CD14-positive monocyte (primary cell): ENCODE results near the gene GRAMD1A. TPM values are rescaled to one million over a fixed set of nuclear protein-coding genes. Genes with fewer than 3 reads are reported as not detected.
A peak's percentile ranks its signal among the peaks of the same experiment; 100 is the strongest.

Source experiments
- DNase-seq, 3 donors: peaks; one replicate each; pipeline ENCODE4 v3.0.0-alpha.2; 2011 to 2022
- H2AFZ ChIP-seq: 2 replicates; pipeline ENCODE4 v1.6.0; 2012; ENCODE audit warnings: mild to moderate bottlenecking, low read depth, low read length, inconsistent platforms; ENCODE audit not compliant: insufficient read depth, poor library complexity, severe bottlenecking
- H3K27ac ChIP-seq, 2 donors: 1 replicate in 1 of 2; 2 replicates in 1 of 2; pipeline ENCODE4 v1.5.1; 2012 to 2013; ENCODE audit warnings: low read length in 2 of 2, control low read depth in 1 of 2, inconsistent platforms in 1 of 2, low read depth in 1 of 2, mild to moderate bottlenecking in 1 of 2
- H3K27me3 ChIP-seq, 2 donors: one replicate each; pipeline versions ENCODE4 v1.6.0 to v1.6.1; 2011 to 2013; ENCODE audit warnings: low read length in 2 of 2; ENCODE audit not compliant: control insufficient read depth in 2 of 2, insufficient read depth in 2 of 2
- H3K36me3 ChIP-seq, 2 donors: replicated peaks in 1 of 2; 1 replicate in 1 of 2; 2 replicates in 1 of 2; pipeline versions ENCODE4 v1.5.1 to v1.6.1; 2012 to 2013; ENCODE audit warnings: low read length in 2 of 2, control low read depth in 1 of 2, inconsistent platforms in 1 of 2, mild to moderate bottlenecking in 1 of 2; ENCODE audit not compliant: insufficient read depth in 2 of 2, control insufficient read depth in 1 of 2
- H3K4me1 ChIP-seq, 2 donors: 1 replicate in 1 of 2; 2 replicates in 1 of 2; pipeline versions ENCODE4 v1.5.1 to v1.6.1; 2012 to 2013; ENCODE audit warnings: low read length in 2 of 2, control low read depth in 1 of 2, inconsistent platforms in 1 of 2, mild to moderate bottlenecking in 1 of 2, moderate library complexity in 1 of 2; ENCODE audit not compliant: insufficient read depth in 2 of 2, control insufficient read depth in 1 of 2
- H3K4me2 ChIP-seq: replicated peaks from 2 replicates; pipeline ENCODE3; 2012; ENCODE audit warnings: low read length, moderate library complexity, mild to moderate bottlenecking; ENCODE audit not compliant: poor library complexity, severe bottlenecking; ENCODE audit errors: extremely low read depth
- H3K4me3 ChIP-seq, 3 experiments: fragments of 200-600 bp in 1 of 3; sonication (generic) in 1 of 3; replicated peaks in 1 of 3; 1 replicate in 2 of 3; 2 replicates in 1 of 3; pipeline ENCODE4 v1.5.1; 2011 to 2013; ENCODE audit warnings: low read length in 3 of 3, mild to moderate bottlenecking in 3 of 3, control low read depth in 2 of 3, low read depth in 2 of 3, inconsistent platforms in 1 of 3, moderate library complexity in 1 of 3
- H3K79me2 ChIP-seq: 2 replicates; pipeline ENCODE4 v1.6.0; 2012; ENCODE audit warnings: mild to moderate bottlenecking, control low read depth, inconsistent platforms, low read length, moderate library complexity; ENCODE audit not compliant: insufficient read depth
- H3K9ac ChIP-seq: 2 replicates; pipeline ENCODE4 v1.6.0; 2017; ENCODE audit warnings: low read length, mild to moderate bottlenecking; ENCODE audit not compliant: insufficient read depth, poor library complexity, severe bottlenecking
- H3K9me3 ChIP-seq, 2 donors: replicated peaks in 1 of 2; 1 replicate in 1 of 2; 2 replicates in 1 of 2; pipeline versions ENCODE4 v1.5.1 to v1.6.1; 2012 to 2013; ENCODE audit warnings: low read length in 2 of 2, control low read depth in 1 of 2; ENCODE audit not compliant: control insufficient read depth in 1 of 2, insufficient read depth in 1 of 2
- H4K20me1 ChIP-seq: 2 replicates; pipeline ENCODE4 v1.6.0; 2012; ENCODE audit warnings: mild to moderate bottlenecking, low read length, control low read depth, moderate library complexity; ENCODE audit not compliant: insufficient read depth
- H3K27ac Mint-ChIP-seq, 7 donors: one replicate each; pipeline ENCODE4 v1.8.0; 2020; ENCODE audit warnings: mild to moderate bottlenecking in 7 of 7, mixed read lengths in 7 of 7, moderate library complexity in 6 of 7, inconsistent platforms in 2 of 7
- H3K27me3 Mint-ChIP-seq, 3 donors: one replicate each; pipeline ENCODE4 v1.8.0; 2021 to 2022; ENCODE audit warnings: low read depth in 3 of 3, mild to moderate bottlenecking in 3 of 3, mixed read lengths in 3 of 3, moderate library complexity in 3 of 3, inconsistent platforms in 1 of 3
- H3K36me3 Mint-ChIP-seq, 2 donors: one replicate each; pipeline ENCODE4 v1.8.0; 2020; ENCODE audit warnings: mixed read lengths in 2 of 2, inconsistent platforms in 1 of 2, mild to moderate bottlenecking in 1 of 2
- H3K4me1 Mint-ChIP-seq: one replicate; pipeline ENCODE4 v1.8.0; 2020; ENCODE audit warnings: mild to moderate bottlenecking, mixed read lengths
- H3K4me3 Mint-ChIP-seq, 2 donors: one replicate each; pipeline ENCODE4 v1.8.0; 2020; ENCODE audit warnings: mild to moderate bottlenecking in 2 of 2, mixed read lengths in 2 of 2, moderate library complexity in 1 of 2
- H3K9me3 Mint-ChIP-seq, 7 donors: one replicate each; pipeline ENCODE4 v1.8.0; 2020 to 2022; ENCODE audit warnings: mixed read lengths in 7 of 7, mild to moderate bottlenecking in 6 of 7, moderate library complexity in 6 of 7, inconsistent platforms in 2 of 7
- WGBS: methylation state at CpG from one replicate; pipeline ENCODE4 v1.1.5; 2013; ENCODE audit warnings: missing lambda C conversion rate; ENCODE audit not compliant: insufficient coverage; 5-methylcytosine and 5-hydroxymethylcytosine counted together
- intact Hi-C, 2 donors: fragments of 100-400 bp; cut with micrococcal nuclease; formaldehyde crosslinking; loops; one replicate each; pipeline versions ENCODE4 v1.15.0 to v1.15.1; 2023
- polyA plus RNA-seq, 3 donors: library from polyadenylated mRNA; depleted of rRNA in 1 of 3; unstranded in 2 of 3; stranded (reverse) in 1 of 3; fragments of 300-500 nt in 2 of 3; fragments of >200 nt in 1 of 3; fragmentation: Illumina TruSeq in 2 of 3; gene quantifications; 1 replicate in 2 of 3; 2 replicates in 1 of 3; pipeline ENCODE4 v1.2.3, GENCODE V29; 2012 to 2021
- TF ChIP-seq, protein P1 (sequence below): fragments of 200-600 bp; IDR thresholded peaks from one replicate; pipeline ENCODE4 v1.8.0; 2022; ENCODE audit warnings: antibody characterized with exemption, mild to moderate bottlenecking

The GRAMD1A gene
- polyA plus RNA-seq, 3 donors, result 9.3 to 73.9 (median 15.1) TPM

DNA sequence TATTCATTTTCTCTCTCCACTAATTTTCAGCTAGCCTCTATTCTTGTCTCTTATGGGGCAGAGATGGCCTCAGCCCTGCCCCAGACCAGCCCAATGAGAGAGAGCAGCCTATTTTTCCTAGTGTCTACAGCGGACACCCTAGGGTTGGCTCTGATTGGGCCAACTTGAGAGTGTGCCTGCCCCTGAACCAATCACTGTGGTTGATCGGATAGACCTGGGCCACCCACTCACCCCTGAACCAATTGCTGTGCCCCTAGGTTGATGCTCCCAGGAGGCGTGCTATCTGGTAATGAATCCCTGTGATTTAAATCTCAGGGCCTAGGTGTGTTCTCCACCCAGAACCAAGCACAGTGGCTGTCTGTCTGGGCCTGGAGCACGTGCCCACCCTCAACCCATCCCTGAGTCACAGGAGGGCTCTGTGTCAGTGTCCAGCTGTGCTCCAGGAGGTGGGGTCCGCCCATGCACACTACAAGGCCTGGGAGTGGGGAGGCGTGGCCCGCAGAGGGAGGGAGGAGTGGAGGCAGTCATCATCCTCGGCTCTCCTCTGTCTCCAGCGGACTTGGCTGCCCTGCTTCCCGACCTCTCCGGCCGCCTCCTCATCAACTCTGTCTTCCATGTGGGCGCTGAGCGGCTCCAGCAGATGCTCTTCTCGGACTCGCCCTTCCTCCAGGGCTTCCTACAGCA lies 15.3 kb downstream of the GRAMD1A start:
- Histone ChIP-seq H3K9ac (no peak overlapping the region), H3K27ac (peak overlapping the region in 1 of 2 donors; percentile 78), H4K20me1 (no peaks in the 10 kb centered on the region), H3K4me2 (no peak overlapping the region), H2AFZ (no peak overlapping the region), H3K4me3 (no peak overlapping the region), H3K27me3 (no peaks in the 10 kb centered on the region), H3K9me3 (no peaks in the 10 kb centered on the region), H3K79me2 (peaks cover 14% of the 10 kb centered on the region), H3K36me3 (peaks cover 48 to 63% of the 10 kb centered on the region in 2 donors), H3K4me1 (peaks cover 67 to 70% of the 10 kb centered on the region in 2 donors)
- Mint-ChIP-seq H3K27me3 (peaks cover 0 to 3% (median 0%) of the 10 kb centered on the region in 3 donors), H3K27ac (peak overlapping the region in 6 of 7 donors; percentile 14 to 89 (median 62)), H3K36me3 (peaks cover 68 to 90% of the 10 kb centered on the region in 2 donors), H3K4me1 (peaks cover 65% of the 10 kb centered on the region), H3K4me3 (no peak overlapping the region), H3K9me3 (no peaks in the 10 kb centered on the region)
- 98% methylated on average over 10 of the region's 16 CpGs for WGBS
- intact Hi-C loops, result no loop called here
- no peak for DNase-seq
- TF ChIP-seq, protein P1, sequence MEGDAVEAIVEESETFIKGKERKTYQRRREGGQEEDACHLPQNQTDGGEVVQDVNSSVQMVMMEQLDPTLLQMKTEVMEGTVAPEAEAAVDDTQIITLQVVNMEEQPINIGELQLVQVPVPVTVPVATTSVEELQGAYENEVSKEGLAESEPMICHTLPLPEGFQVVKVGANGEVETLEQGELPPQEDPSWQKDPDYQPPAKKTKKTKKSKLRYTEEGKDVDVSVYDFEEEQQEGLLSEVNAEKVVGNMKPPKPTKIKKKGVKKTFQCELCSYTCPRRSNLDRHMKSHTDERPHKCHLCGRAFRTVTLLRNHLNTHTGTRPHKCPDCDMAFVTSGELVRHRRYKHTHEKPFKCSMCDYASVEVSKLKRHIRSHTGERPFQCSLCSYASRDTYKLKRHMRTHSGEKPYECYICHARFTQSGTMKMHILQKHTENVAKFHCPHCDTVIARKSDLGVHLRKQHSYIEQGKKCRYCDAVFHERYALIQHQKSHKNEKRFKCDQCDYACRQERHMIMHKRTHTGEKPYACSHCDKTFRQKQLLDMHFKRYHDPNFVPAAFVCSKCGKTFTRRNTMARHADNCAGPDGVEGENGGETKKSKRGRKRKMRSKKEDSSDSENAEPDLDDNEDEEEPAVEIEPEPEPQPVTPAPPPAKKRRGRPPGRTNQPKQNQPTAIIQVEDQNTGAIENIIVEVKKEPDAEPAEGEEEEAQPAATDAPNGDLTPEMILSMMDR, result no peak

DNA sequence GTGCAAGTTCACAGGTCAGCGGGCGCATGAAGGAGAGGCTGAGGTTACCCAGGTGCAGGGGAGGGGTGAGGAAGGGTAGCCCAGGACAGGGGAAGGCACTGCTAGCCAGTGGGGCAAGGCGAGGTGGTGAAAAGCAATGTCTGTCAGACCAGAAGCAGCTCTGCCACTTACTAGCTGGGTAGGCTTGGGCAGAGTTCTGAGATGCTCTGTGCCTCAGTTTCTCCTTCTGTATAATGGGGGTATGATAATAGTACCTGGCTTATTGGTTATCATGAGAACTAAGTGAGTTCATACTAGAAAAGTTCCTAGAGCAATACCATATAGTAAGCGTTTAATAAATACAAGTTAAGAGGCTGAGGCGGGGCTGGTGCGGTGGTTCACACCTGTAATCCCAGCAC lies 15.8 kb downstream of the GRAMD1A start:
- Histone ChIP-seq H3K27ac (peak overlapping the region in 1 of 2 donors; percentile 78), H4K20me1 (no peaks in the 10 kb centered on the region), H3K4me2 (no peak overlapping the region), H3K4me1 (peaks cover 62 to 65% of the 10 kb centered on the region in 2 donors), H3K9me3 (no peaks in the 10 kb centered on the region), H3K4me3 (no peak overlapping the region), H3K36me3 (peaks cover 50 to 65% of the 10 kb centered on the region in 2 donors), H2AFZ (no peak overlapping the region), H3K79me2 (peaks cover 14% of the 10 kb centered on the region), H3K27me3 (no peaks in the 10 kb centered on the region), H3K9ac (no peak overlapping the region)
- WGBS, result 100% methylated on average over 3 of the region's 6 CpGs
- intact Hi-C loops, result no loop called here
- H3K36me3 Mint-ChIP-seq, result peaks cover 70 to 91% of the 10 kb centered on the region in 2 donors
- H3K27me3 Mint-ChIP-seq, result peaks cover 0 to 3% (median 0%) of the 10 kb centered on the region in 3 donors
- TF ChIP-seq, protein P1, result no peak
- no peak for DNase-seq
- peaks cover 59% of the 10 kb centered on the region for H3K4me1 Mint-ChIP-seq
- H3K27ac Mint-ChIP-seq, result peak overlapping the region in 5 of 7 donors; percentile 4 to 82 (median 53)
- no peak overlapping the region for H3K4me3 Mint-ChIP-seq
- H3K9me3 Mint-ChIP-seq, result no peaks in the 10 kb centered on the region
